Measurements from ENCODE around the gene ADCY2. TPM values are rescaled to one million over a fixed set of nuclear protein-coding genes. Genes with fewer than 3 reads are reported as not detected.

The ADCY2 gene
- total RNA-seq, 1 experiment from 2014 or later: 0.34 TPM

- no peak for TF ChIP-seq CTCF (conservative IDR thresholded peaks at IDR 0.05; ENCODE audit: low read depth, low read length)
- no peak for TF ChIP-seq EZH2 (IDR thresholded peaks at IDR 0.05; ENCODE audit: borderline replicate concordance, low read depth, low read length, poor library complexity, severe bottlenecking)
- POLR2A ChIA-PET (ENCODE audit: low non-redundant PET): no interaction called here
- no peak for DNase-seq (ENCODE audit: low spot score)
- intact Hi-C loops (cut with micrococcal nuclease; ENCODE audit: unreplicated experiment): loop anchor here (10.0 kb wide), 1 partner anchor 995 kb away; no protein-coding TSS in a partner anchor
- CTCF ChIA-PET: no interaction called here
- Histone ChIP-seq H3K4me3 (ENCODE audit: low read depth, low read length, poor library complexity, severe bottlenecking) (no peak overlapping the region), H3K36me3 (ENCODE audit: insufficient read depth, low read length, poor library complexity, severe bottlenecking) (no peaks in the 10 kb centered on the region), H3K4me1 (ENCODE audit: insufficient read depth, low read length, poor library complexity, severe bottlenecking) (no peaks in the 10 kb centered on the region), H3K9me3 (ENCODE audit: low read depth, low read length, poor library complexity, severe bottlenecking) (no peaks in the 10 kb centered on the region), H3K27ac (ENCODE audit: low read depth, low read length, poor library complexity, severe bottlenecking) (no peak overlapping the region), H3K27me3 (replicated peaks; ENCODE audit: insufficient read depth, low read depth, low read length, poor library complexity) (peaks cover 3% of the 10 kb centered on the region)
- BruUV-seq (replicated peaks): no TSS peak
These were observed 364.1 kb downstream of the ADCY2 start for GRCh38 chr5:7759951-7760580.

GRCh38 chr5:7762267-7762666 is 366.3 kb downstream of the ADCY2 start:
- no peaks in the 10 kb centered on the region for H3K36me3 ChIP-seq (ENCODE audit: insufficient read depth, low read length, poor library complexity, severe bottlenecking)
- no peak overlapping the region for H3K4me3 ChIP-seq (ENCODE audit: low read depth, low read length, poor library complexity, severe bottlenecking)
- peaks cover 14% of the 10 kb centered on the region for H3K27me3 ChIP-seq (replicated peaks; ENCODE audit: insufficient read depth, low read depth, low read length, poor library complexity)
- intact Hi-C loops (cut with micrococcal nuclease; ENCODE audit: unreplicated experiment): no loop called here
- no peaks in the 10 kb centered on the region for H3K9me3 ChIP-seq (ENCODE audit: low read depth, low read length, poor library complexity, severe bottlenecking)
- no peak for DNase-seq (ENCODE audit: low spot score)
- no peak overlapping the region for H3K27ac ChIP-seq (ENCODE audit: low read depth, low read length, poor library complexity, severe bottlenecking)
- TF ChIP-seq CTCF (conservative IDR thresholded peaks at IDR 0.05; ENCODE audit: low read depth, low read length): no peak
- no peak for TF ChIP-seq EZH2 (IDR thresholded peaks at IDR 0.05; ENCODE audit: borderline replicate concordance, low read depth, low read length, poor library complexity, severe bottlenecking)
- BruUV-seq (replicated peaks): no TSS peak
- ChIA-PET CTCF (no interaction called here), POLR2A (ENCODE audit: low non-redundant PET) (no interaction called here)
- H3K4me1 ChIP-seq (ENCODE audit: insufficient read depth, low read length, poor library complexity, severe bottlenecking): no peaks in the 10 kb centered on the region

- BruUV-seq (replicated peaks): no TSS peak
- H3K4me3 ChIP-seq (ENCODE audit: low read depth, low read length, poor library complexity, severe bottlenecking): no peak overlapping the region
- no peak overlapping the region for H3K27ac ChIP-seq (ENCODE audit: low read depth, low read length, poor library complexity, severe bottlenecking)
- H3K9me3 ChIP-seq (ENCODE audit: low read depth, low read length, poor library complexity, severe bottlenecking): no peaks in the 10 kb centered on the region
- TF ChIP-seq EZH2 (IDR thresholded peaks at IDR 0.05; ENCODE audit: borderline replicate concordance, low read depth, low read length, poor library complexity, severe bottlenecking): no peak
- TF ChIP-seq CTCF (conservative IDR thresholded peaks at IDR 0.05; ENCODE audit: low read depth, low read length): no peak
- H3K4me1 ChIP-seq (ENCODE audit: insufficient read depth, low read length, poor library complexity, severe bottlenecking): no peaks in the 10 kb centered on the region
- intact Hi-C loops (cut with micrococcal nuclease; ENCODE audit: unreplicated experiment): no loop called here
- no peak for DNase-seq (ENCODE audit: low spot score)
- peaks cover 14% of the 10 kb centered on the region for H3K27me3 ChIP-seq (replicated peaks; ENCODE audit: insufficient read depth, low read depth, low read length, poor library complexity)
- no peaks in the 10 kb centered on the region for H3K36me3 ChIP-seq (ENCODE audit: insufficient read depth, low read length, poor library complexity, severe bottlenecking)
- CTCF ChIA-PET: no interaction called here
- POLR2A ChIA-PET (ENCODE audit: low non-redundant PET): no interaction called here
These were observed 367.7 kb downstream of the ADCY2 start for GRCh38 chr5:7763621-7764072.
